H1 (cell line): ENCODE measurements around the gene KRTAP10-4. TPM values are rescaled to one million over a fixed set of nuclear protein-coding genes. Genes with fewer than 3 reads are reported as not detected.

Source experiments
- CTCF ChIA-PET: fragments of 300-600 bp; sonication (Branson Sonifier 250); formaldehyde crosslinking; loops from one replicate; lab custom pipeline; 2021; ENCODE audit not compliant: partially characterized antibody; lab: Charles Lee
- POLR2A ChIA-PET: fragments of 300-600 bp; sonication (Branson Sonifier 250); formaldehyde crosslinking; loops from one replicate; lab custom pipeline; 2021; ENCODE audit warnings: inconsistent platforms; ENCODE audit not compliant: partially characterized antibody; lab: Charles Lee
- DNase-seq, 2 experiments: peaks; one replicate each; pipeline versions ENCODE4 v3.0.0 to v3.0.0-alpha.2; 2010 to 2022; ENCODE audit warnings: low spot score in 2 of 2, low read depth in 1 of 2, mixed read lengths in 1 of 2
- FAIRE-seq: peaks from 2 replicates; lab custom pipeline; 2011; peaks lifted over from hg19 to GRCh38; lab: Jason Lieb, UNC
- H2AFZ ChIP-seq: 2 replicates; pipeline ENCODE4 v1.8.1; 2012; ENCODE audit warnings: low read length, inconsistent platforms
- H2AK5ac ChIP-seq: 2 replicates; pipeline ENCODE4 v1.6.1; 2013; ENCODE audit warnings: low read depth, low read length
- H2BK120ac ChIP-seq: replicated peaks from 2 replicates; pipeline ENCODE3; 2013; ENCODE audit warnings: low read depth, low read length, inconsistent platforms
- H2BK12ac ChIP-seq: 2 replicates; pipeline ENCODE4 v1.6.1; 2013; ENCODE audit warnings: low read depth, low read length
- H2BK15ac ChIP-seq: 2 replicates; pipeline ENCODE4 v1.6.1; 2013; ENCODE audit warnings: low read length
- H2BK20ac ChIP-seq: 2 replicates; pipeline ENCODE4 v1.6.1; 2013; ENCODE audit warnings: low read length
- H2BK5ac ChIP-seq: 2 replicates; pipeline ENCODE4 v1.6.1; 2013; ENCODE audit warnings: low read depth, low read length
- H3K14ac ChIP-seq: 2 replicates; pipeline ENCODE4 v1.6.1; 2013; ENCODE audit warnings: inconsistent platforms; ENCODE audit not compliant: insufficient read length
- H3K18ac ChIP-seq: 2 replicates; pipeline ENCODE4 v1.6.1; 2013; ENCODE audit warnings: low read length; ENCODE audit errors: extremely low read depth
- H3K23ac ChIP-seq: 2 replicates; pipeline ENCODE4 v1.6.1; 2013; ENCODE audit warnings: inconsistent platforms; ENCODE audit not compliant: insufficient read length
- H3K23me2 ChIP-seq: 2 replicates; pipeline ENCODE4 v1.6.1; 2013; ENCODE audit warnings: low read depth, low read length
- H3K27ac ChIP-seq: 2 replicates; pipeline ENCODE4 v1.6.1; 2011; ENCODE audit warnings: low read depth, low read length, inconsistent platforms
- H3K27me3 ChIP-seq, 4 experiments: replicated peaks in 1 of 4; 1 replicate in 1 of 4; 2 replicates in 3 of 4; pipeline versions ENCODE4 v1.6.1 to v1.8.1; 2011 to 2013; ENCODE audit warnings: low read length in 3 of 4, mild to moderate bottlenecking in 3 of 4, inconsistent platforms in 2 of 4, mixed read lengths in 2 of 4, moderate library complexity in 1 of 4; ENCODE audit not compliant: control insufficient read depth in 3 of 4, insufficient read depth in 3 of 4; ENCODE audit errors: extremely low read depth in 1 of 4
- H3K36me3 ChIP-seq, 4 experiments: 2 replicates each; pipeline versions ENCODE4 v1.6.1 to v1.8.1; 2011 to 2013; ENCODE audit warnings: mild to moderate bottlenecking in 4 of 4, low read length in 3 of 4, moderate library complexity in 2 of 4, control low read depth in 1 of 4, inconsistent platforms in 1 of 4; ENCODE audit not compliant: insufficient read depth in 4 of 4, control insufficient read depth in 2 of 4
- H3K4ac ChIP-seq: replicated peaks from 2 replicates; pipeline ENCODE3; 2013; ENCODE audit warnings: low read length, low read depth, mixed read lengths, inconsistent platforms; ENCODE audit not compliant: insufficient read length
- H3K4me1 ChIP-seq, 4 experiments: replicated peaks in 1 of 4; 1 replicate in 1 of 4; 2 replicates in 3 of 4; pipeline versions ENCODE4 v1.6.1 to v1.8.1; 2011 to 2013; ENCODE audit warnings: low read length in 3 of 4, inconsistent platforms in 2 of 4, mixed read lengths in 1 of 4; ENCODE audit not compliant: insufficient read depth in 4 of 4, control insufficient read depth in 3 of 4
- H3K4me2 ChIP-seq, 2 experiments: 2 replicates each; pipeline versions ENCODE4 v1.6.1 to v1.8.1; 2011 to 2013; ENCODE audit warnings: low read depth in 2 of 2, low read length in 2 of 2, control low read depth in 1 of 2, inconsistent platforms in 1 of 2, mild to moderate bottlenecking in 1 of 2; ENCODE audit not compliant: insufficient read depth in 1 of 2
- H3K4me3 ChIP-seq, 4 experiments: fragments of 200-600, 300-600 bp in 1 of 4; sonication (generic), shearing (Covaris generic), sonication (Bioruptor Twin) in 1 of 4; 2 replicates each; pipeline versions ENCODE4 v1.5.1 to v1.8.1; 2011 to 2016; ENCODE audit warnings: low read length in 4 of 4, low read depth in 3 of 4, control low read depth in 2 of 4, inconsistent platforms in 2 of 4, mild to moderate bottlenecking in 2 of 4, mixed read lengths in 1 of 4, moderate library complexity in 1 of 4; ENCODE audit not compliant: insufficient read depth in 2 of 4; ENCODE audit errors: extremely low read depth in 1 of 4
- H3K56ac ChIP-seq: replicated peaks from 2 replicates; pipeline ENCODE3; 2013; ENCODE audit warnings: low read depth, mild to moderate bottlenecking, mixed read lengths, low read length, inconsistent platforms; ENCODE audit not compliant: insufficient read length
- H3K79me1 ChIP-seq: 2 replicates; pipeline ENCODE4 v1.6.1; 2013; ENCODE audit warnings: low read depth, low read length, control low read depth
- H3K79me2 ChIP-seq, 2 experiments: 2 replicates each; pipeline versions ENCODE4 v1.6.1 to v1.8.1; 2012 to 2013; ENCODE audit warnings: low read length in 2 of 2, mild to moderate bottlenecking in 2 of 2, inconsistent platforms in 1 of 2; ENCODE audit not compliant: insufficient read depth in 2 of 2, control insufficient read depth in 1 of 2
- H3K9ac ChIP-seq, 4 experiments: replicated peaks in 1 of 4; 1 replicate in 1 of 4; 2 replicates in 3 of 4; pipeline versions ENCODE4 v1.6.1 to v1.8.1; 2011 to 2013; ENCODE audit warnings: low read depth in 3 of 4, low read length in 3 of 4, control low read depth in 2 of 4, mild to moderate bottlenecking in 2 of 4, moderate library complexity in 2 of 4, inconsistent platforms in 1 of 4; ENCODE audit errors: extremely low read depth in 1 of 4
- H3K9me3 ChIP-seq, 2 experiments: 2 replicates each; pipeline versions ENCODE4 v1.6.1 to v1.8.1; 2012 to 2013; ENCODE audit warnings: mild to moderate bottlenecking in 2 of 2, moderate library complexity in 2 of 2, control low read depth in 1 of 2, inconsistent platforms in 1 of 2, low read depth in 1 of 2, low read length in 1 of 2, mixed read lengths in 1 of 2; ENCODE audit not compliant: insufficient read depth in 2 of 2
- H4K20me1 ChIP-seq, 2 experiments: replicated peaks in 1 of 2; 2 replicates each; pipeline versions ENCODE3 to v1.8.1; 2011 to 2013; ENCODE audit warnings: inconsistent platforms in 2 of 2, low read length in 2 of 2, mild to moderate bottlenecking in 1 of 2; ENCODE audit not compliant: insufficient read depth in 2 of 2, control insufficient read depth in 1 of 2
- H4K5ac ChIP-seq: 2 replicates; pipeline ENCODE4 v1.6.1; 2013; ENCODE audit warnings: low read length, low read depth, mixed read lengths, inconsistent platforms; ENCODE audit not compliant: insufficient read length
- H4K8ac ChIP-seq: 2 replicates; pipeline ENCODE4 v1.8.0; 2013; ENCODE audit warnings: mild to moderate bottlenecking, moderate library complexity, low read length, inconsistent platforms; ENCODE audit not compliant: insufficient read depth; ENCODE audit errors: extremely low read depth
- H4K91ac ChIP-seq: replicated peaks from 2 replicates; pipeline ENCODE3; 2013; ENCODE audit warnings: low read length, mixed read lengths, inconsistent platforms; ENCODE audit not compliant: insufficient read length
- CHD1 ChIP-seq: IDR thresholded peaks from 2 replicates; pipeline ENCODE4 v1.6.1; 2012; ENCODE audit warnings: low read depth, low read length, improper control_type of control experiment
- FOSL1 ChIP-seq: IDR thresholded peaks from 2 replicates; pipeline ENCODE4 v1.6.1; 2011; ENCODE audit warnings: mild to moderate bottlenecking, low read depth, low read length, moderate library complexity; ENCODE audit not compliant: insufficient read depth
- GABPA ChIP-seq: IDR thresholded peaks from 2 replicates; pipeline ENCODE4 v1.6.1; 2011; ENCODE audit warnings: mild to moderate bottlenecking, low read length, moderate library complexity, borderline replicate concordance; ENCODE audit not compliant: insufficient read depth
- POLR2AphosphoS5 ChIP-seq: IDR thresholded peaks from 2 replicates; pipeline ENCODE4 v1.6.1; 2011; ENCODE audit warnings: low read depth, low read length
- RNF2 ChIP-seq: fragments of 200-900, 300-1000 bp; sonication (generic); IDR thresholded peaks from 2 replicates; pipeline ENCODE4 v1.7.1; 2016; ENCODE audit warnings: borderline replicate concordance, low read depth, mild to moderate bottlenecking, antibody characterized with exemption, low read length; ENCODE audit not compliant: poor library complexity, severe bottlenecking; ENCODE audit errors: missing control alignments
- TCF12 ChIP-seq: IDR thresholded peaks from 2 replicates; pipeline ENCODE4 v1.6.1; 2011; ENCODE audit warnings: low read depth, mild to moderate bottlenecking, low read length
- WGBS, 2 experiments: shearing (Covaris generic) in 1 of 2; methylation state at CpG; one replicate each; pipeline versions ENCODE4 v1.1.6 to v1.1.7; 2013 to 2015; ENCODE audit warnings: low lambda C conversion rate in 2 of 2, mixed read lengths in 2 of 2, inconsistent platforms in 1 of 2, low coverage in 1 of 2, missing lambda C conversion rate in 1 of 2; ENCODE audit not compliant: insufficient replicate concordance in 2 of 2, insufficient coverage in 1 of 2, insufficient read length in 1 of 2; ENCODE audit errors: extremely low coverage in 1 of 2, missing lambda C conversion rate in 1 of 2; 5-methylcytosine and 5-hydroxymethylcytosine counted together
- polyA plus RNA-seq, 7 experiments: library from polyadenylated mRNA; depleted of rRNA in 3 of 7; stranded (reverse) in 5 of 7; unstranded in 2 of 7; fragments of >200 nt in 5 of 7; fragments of 200-250 nt in 2 of 7; gene quantifications; 1 replicate in 5 of 7; 2 replicates in 1 of 7; 4 replicates in 1 of 7; pipeline versions ENCODE4 v1.2.1 to v1.2.3, GENCODE V29; 2011 to 2013; ENCODE audit warnings: missing spikeins in 2 of 7, mixed read lengths in 2 of 7
- total RNA-seq: library from RNA; stranded (reverse); fragmentation: NEBNext Ultra II Directional; extraction: Animal tissue kit (Norgen Biotek cat#: 25700); gene quantifications from 2 replicates; pipeline ENCODE4 v1.2.1, GENCODE V29; 2021

Gene KRTAP10-4
- total and polyA plus RNA-seq, 2 of the 8 experiments (the other 6 are each of a cell fraction or from before 2014, with no cell fraction given) = not detected

DNA sequence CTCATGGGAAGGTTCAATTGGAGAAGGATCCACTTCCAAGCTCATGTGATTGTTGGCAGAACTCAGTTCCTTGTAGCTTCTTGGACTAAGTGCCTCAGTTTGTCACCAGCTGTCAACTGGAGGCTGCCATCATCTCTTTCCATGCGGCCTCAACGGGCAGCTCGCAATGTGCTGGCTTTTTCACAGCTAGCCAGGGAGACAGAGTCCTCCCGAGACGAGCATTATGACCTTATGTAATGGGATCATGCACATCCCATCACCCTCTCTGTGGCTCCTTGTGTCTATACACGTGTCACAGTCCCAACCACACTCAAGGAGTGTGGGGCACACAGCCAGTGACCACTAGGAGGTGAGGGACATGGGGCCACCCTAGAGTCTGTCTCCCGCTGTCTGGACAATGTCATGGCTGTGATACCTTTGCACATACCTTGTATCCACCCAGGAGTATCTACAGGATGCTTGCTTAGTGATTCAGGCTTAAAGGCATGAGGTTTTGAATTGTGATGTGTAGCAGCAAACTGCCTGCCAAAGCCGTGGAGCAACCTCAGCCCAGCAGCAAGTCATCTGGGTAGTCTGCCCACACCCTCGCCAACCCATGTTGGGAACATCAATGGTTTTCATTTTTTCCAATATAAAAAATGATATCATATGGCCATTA is 22.7 kb downstream of the KRTAP10-4 start:
- H4K91ac ChIP-seq = peak overlapping the region; percentile 52
- H3K56ac ChIP-seq = no peak overlapping the region
- no peaks in the 10 kb centered on the region for H4K20me1 ChIP-seq
- no peak overlapping the region for H3K4me2 ChIP-seq
- FAIRE-seq = no peak
- H3K4ac ChIP-seq = peak overlapping the region; percentile 12
- H3K27ac ChIP-seq = no peak overlapping the region
- H4K8ac ChIP-seq = no peak overlapping the region
- peak overlapping the region; percentile 96 for H2BK120ac ChIP-seq
- H3K9ac ChIP-seq = no peak overlapping the region; a peak in 1 of 7 replicates
- H2BK20ac ChIP-seq = peak overlapping the region; percentile 96
- 94% methylated on average over 9 of the region's 9 CpGs; no CpG with 5 or more reads in 1 of the 2 experiments for WGBS, 2 experiments
- ChIA-PET CTCF (interaction anchor here (0.8 to 1.4 kb wide), 4 partner anchors 15 to 197 kb away, joined by 3 to 5 read pairs (median 4); partner anchors contain the start of gene KRTAP10-5), POLR2A (interaction anchor here (0.8 kb wide), 1 partner anchor 79 kb away, joined by 3 read pairs; no protein-coding TSS in a partner anchor)
- no peaks in the 10 kb centered on the region for H3K36me3 ChIP-seq
- no peak overlapping the region for H3K23ac ChIP-seq
- no peak overlapping the region for H2AFZ ChIP-seq
- no peaks in the 10 kb centered on the region for H3K79me1 ChIP-seq
- H3K18ac ChIP-seq = peak overlapping the region; percentile 17; the same call in 1 of the 2 replicates
- H4K5ac ChIP-seq = no peak overlapping the region
- peak in 1 of 2 experiments; percentile 39 for DNase-seq
- TF ChIP-seq GABPA = no peak
- TF ChIP-seq TCF12 = no peak
- no peak for TF ChIP-seq CHD1
- TF ChIP-seq RNF2 = no peak
- no peak for TF ChIP-seq POLR2AphosphoS5
- TF ChIP-seq FOSL1 = no peak
- peak overlapping the region; percentile 25; the same call in 1 of the 2 replicates for H2AK5ac ChIP-seq
- peak overlapping the region; percentile 96 for H2BK12ac ChIP-seq
- peak overlapping the region; percentile 83 for H2BK15ac ChIP-seq
- no peaks in the 10 kb centered on the region for H3K79me2 ChIP-seq
- 0 out of 2 replicates have a peak, but pooled peaks cover 4% of the 10 kb centered on the region for H3K23me2 ChIP-seq
- no peak overlapping the region for H3K4me3 ChIP-seq
- no peaks in the 10 kb centered on the region for H3K27me3 ChIP-seq
- peak overlapping the region; percentile 72 for H2BK5ac ChIP-seq
- H3K14ac ChIP-seq = no peak overlapping the region
- no peaks in the 10 kb centered on the region for H3K9me3 ChIP-seq
- H3K4me1 ChIP-seq = peaks cover 2 to 20% (median 10%) of the 10 kb centered on the region in 4 experiments
